IMR-90 (cell line): ENCODE measurements around the gene NXPH1. TPM values are rescaled to one million over a fixed set of nuclear protein-coding genes. Genes with fewer than 3 reads are reported as not detected.

Experiments
- ATAC-seq: fragments of 200-7000 bp; cut with Tn5 transposase; 2 replicates; pipeline ENCODE4 v1.9.1; 2020; ENCODE audit warnings: low read depth, mild to moderate bottlenecking, moderate library complexity
- BruUV-seq: library from RNA; stranded (reverse); fragments of 400-500 nt; replicated peaks from 2 replicates; lab custom pipeline; 2021; lab: Mats Ljungman, UMichigan
- CTCF ChIA-PET: fragments of 300-600 bp; formaldehyde crosslinking; extraction: SDS; loops from one replicate; lab custom pipeline; 2021; ENCODE audit warnings: antibody characterized with exemption; lab: Yijun Ruan, JAX
- POLR2A ChIA-PET: fragments of 300-600 bp; sonication (Branson Sonifier 250); formaldehyde crosslinking; loops from one replicate; lab custom pipeline; 2022; ENCODE audit warnings: antibody characterized with exemption; ENCODE audit not compliant: unreplicated experiment; lab: Charles Lee
- DNase-seq: peaks from one replicate; pipeline ENCODE4 v3.0.0; 2013
- H2AFZ ChIP-seq: replicated peaks from 2 replicates; pipeline ENCODE3; 2013; ENCODE audit warnings: low read length, mild to moderate bottlenecking; ENCODE audit not compliant: poor library complexity
- H2AK5ac ChIP-seq: 2 replicates; pipeline ENCODE4 v1.6.1; 2013; ENCODE audit warnings: low read depth, low read length, inconsistent platforms
- H2AK9ac ChIP-seq: replicated peaks from 2 replicates; pipeline ENCODE3; 2013; ENCODE audit warnings: mild to moderate bottlenecking, low read depth, low read length, moderate library complexity; ENCODE audit not compliant: poor library complexity
- H2BK120ac ChIP-seq: 2 replicates; pipeline ENCODE4 v1.6.1; 2013; ENCODE audit warnings: low read depth, low read length, inconsistent platforms
- H2BK15ac ChIP-seq: 3 replicates; pipeline ENCODE4 v1.6.1; 2013; ENCODE audit warnings: low read depth, low read length, inconsistent platforms
- H2BK20ac ChIP-seq: 2 replicates; pipeline ENCODE4 v1.6.1; 2013; ENCODE audit warnings: low read depth, mild to moderate bottlenecking, inconsistent platforms, low read length, moderate library complexity
- H2BK5ac ChIP-seq: 2 replicates; pipeline ENCODE4 v1.6.1; 2013; ENCODE audit warnings: mild to moderate bottlenecking, low read depth, low read length, inconsistent platforms; ENCODE audit not compliant: poor library complexity, severe bottlenecking
- H3K14ac ChIP-seq: replicated peaks from 2 replicates; pipeline ENCODE4 v1.6.1; 2013; ENCODE audit warnings: low read depth, low read length, inconsistent platforms
- H3K18ac ChIP-seq: 2 replicates; pipeline ENCODE4 v1.6.1; 2013; ENCODE audit warnings: low read depth, low read length, control low read depth
- H3K23ac ChIP-seq: 2 replicates; pipeline ENCODE4 v1.6.1; 2013; ENCODE audit warnings: low read depth, low read length, inconsistent platforms
- H3K27ac ChIP-seq: 2 replicates; pipeline ENCODE4 v1.5.1; 2013; ENCODE audit warnings: mild to moderate bottlenecking, control low read depth, low read length; ENCODE audit not compliant: insufficient read depth
- H3K27me3 ChIP-seq: 2 replicates; pipeline ENCODE4 v1.6.1; 2013; ENCODE audit warnings: low read length; ENCODE audit not compliant: control insufficient read depth, insufficient read depth
- H3K36me3 ChIP-seq: 2 replicates; pipeline ENCODE4 v1.6.1; 2013; ENCODE audit warnings: low read length, mixed read lengths; ENCODE audit not compliant: control insufficient read depth, insufficient read depth
- H3K4ac ChIP-seq: 2 replicates; pipeline ENCODE4 v1.6.1; 2013; ENCODE audit warnings: low read depth, low read length, inconsistent platforms
- H3K4me1 ChIP-seq: 2 replicates; pipeline ENCODE4 v1.6.1; 2013; ENCODE audit warnings: low read length, mixed read lengths; ENCODE audit not compliant: control insufficient read depth, insufficient read depth
- H3K4me2 ChIP-seq: 2 replicates; pipeline ENCODE4 v1.6.1; 2013; ENCODE audit warnings: low read depth, mild to moderate bottlenecking, control low read depth, low read length, moderate library complexity
- H3K4me3 ChIP-seq: 2 replicates; pipeline ENCODE4 v1.5.1; 2013; ENCODE audit warnings: low read depth, mild to moderate bottlenecking, control low read depth, low read length, moderate library complexity; ENCODE audit not compliant: insufficient read depth
- H3K56ac ChIP-seq: 2 replicates; pipeline ENCODE4 v1.6.1; 2013; ENCODE audit warnings: low read length, inconsistent platforms; ENCODE audit not compliant: insufficient read depth; ENCODE audit errors: extremely low read depth
- H3K79me1 ChIP-seq, 2 experiments: 2 replicates each; pipeline ENCODE4 v1.6.1; 2013; ENCODE audit warnings: low read length in 2 of 2, inconsistent platforms in 1 of 2, low read depth in 1 of 2
- H3K9ac ChIP-seq: 2 replicates; pipeline ENCODE4 v1.6.1; 2013; ENCODE audit warnings: low read depth, low read length, control low read depth
- H3K9me1 ChIP-seq: 2 replicates; pipeline ENCODE4 v1.6.1; 2013; ENCODE audit warnings: low read length, inconsistent platforms; ENCODE audit not compliant: insufficient read depth
- H3K9me3 ChIP-seq: 2 replicates; pipeline ENCODE4 v1.6.1; 2013; ENCODE audit warnings: low read length; ENCODE audit not compliant: control insufficient read depth, insufficient read depth
- H4K20me1 ChIP-seq: 2 replicates; pipeline ENCODE4 v1.6.1; 2013; ENCODE audit warnings: low read length, inconsistent platforms; ENCODE audit not compliant: insufficient read depth
- H4K5ac ChIP-seq: 2 replicates; pipeline ENCODE4 v1.6.1; 2013; ENCODE audit warnings: mild to moderate bottlenecking, low read depth, low read length, control low read depth
- H4K8ac ChIP-seq, 2 experiments: 2 replicates each; pipeline ENCODE4 v1.6.1; 2013; ENCODE audit warnings: low read depth in 2 of 2, low read length in 2 of 2, control low read depth in 1 of 2, inconsistent platforms in 1 of 2
- H4K91ac ChIP-seq: 2 replicates; pipeline ENCODE4 v1.6.1; 2013; ENCODE audit warnings: low read depth, low read length, inconsistent platforms; ENCODE audit not compliant: insufficient read depth
- NFE2L2 ChIP-seq: fragments of 150-350 bp; IDR thresholded peaks from 2 replicates; pipeline ENCODE4 v1.6.1; 2016; ENCODE audit warnings: low read depth, mild to moderate bottlenecking, low read length
- RAD21 ChIP-seq: IDR thresholded peaks from 2 replicates; pipeline ENCODE4 v1.6.1; 2012; ENCODE audit warnings: low read length, improper control_type of control experiment
- WGBS, 2 experiments: methylation state at CpG; one replicate each; pipeline versions ENCODE4 v1.1.5 to v1.1.7; 2013; ENCODE audit warnings: missing lambda C conversion rate in 2 of 2; ENCODE audit not compliant: insufficient read length in 1 of 2; ENCODE audit errors: extremely low coverage in 2 of 2; 5-methylcytosine and 5-hydroxymethylcytosine counted together
- dilution Hi-C: fragments of 300-500 bp; cut with HindIII; formaldehyde crosslinking; loops from one replicate; pipeline ENCODE4 v1.14.3; 2018; ENCODE audit warnings: low sequenced_read_pairs; ENCODE audit not compliant: unreplicated experiment
- in situ Hi-C: fragments of 300-500 bp; cut with MboI; formaldehyde crosslinking; loops from 3 replicates; pipeline ENCODE4 v1.14.3; 2019; ENCODE audit warnings: low sequenced_read_pairs, inconsistent platforms, mixed read lengths
- intact Hi-C: fragments of 100-400 bp; cut with micrococcal nuclease; formaldehyde crosslinking; loops from 2 replicates; pipeline ENCODE4 v1.10.0; 2022
- polyA plus RNA-seq, 3 experiments: library from polyadenylated mRNA; depleted of rRNA; stranded (reverse); fragments of >200 nt; gene quantifications; 2 replicates each; pipeline ENCODE4 v1.2.3, GENCODE V29; 2012; ENCODE audit warnings: low replicate concordance in 1 of 3
- total RNA-seq: library from RNA; depleted of rRNA; stranded (reverse); fragments of >200 nt; gene quantifications from 2 replicates; pipeline ENCODE4 v1.2.3, GENCODE V29; 2012

NXPH1 gene
- total and polyA plus RNA-seq, 2 of the 4 experiments (the other 2 are of a cell fraction): not detected

DNA sequence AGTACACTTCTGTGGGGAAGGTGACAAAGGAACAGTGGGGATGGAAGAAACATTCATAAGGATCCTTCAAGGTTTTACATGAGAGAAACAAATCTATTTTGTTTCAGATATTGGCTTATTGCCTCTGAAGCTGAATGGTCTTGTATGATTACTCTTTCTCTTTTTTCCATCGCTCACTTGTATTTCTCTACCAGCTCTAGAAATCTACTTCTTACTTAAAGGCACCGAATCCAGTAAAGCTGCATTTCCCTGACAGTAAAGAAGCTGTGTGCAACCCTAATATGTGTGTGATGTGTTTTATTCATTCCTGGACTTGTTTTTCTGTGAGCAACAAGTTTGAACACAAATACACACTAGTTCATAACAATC lies 45.2 kb upstream of the NXPH1 start:
- Histone ChIP-seq H3K4ac (no peak overlapping the region), H4K5ac (no peak overlapping the region), H3K56ac (no peak overlapping the region), H4K91ac (no peak overlapping the region), H3K9me1 (no peaks in the 10 kb centered on the region), H3K27ac (no peak overlapping the region), H3K23ac (no peak overlapping the region), H2BK20ac (no peak overlapping the region), H4K8ac (no peak overlapping the region), H2BK120ac (no peak overlapping the region), H3K4me1 (no peaks in the 10 kb centered on the region), H3K4me2 (no peak overlapping the region), H2AFZ (no peak overlapping the region), H2AK5ac (no peak overlapping the region), H3K36me3 (no peaks in the 10 kb centered on the region), H4K20me1 (no peaks in the 10 kb centered on the region), H3K9me3 (peaks cover 10% of the 10 kb centered on the region), H3K79me1 (no peaks in the 10 kb centered on the region), H2BK5ac (no peak overlapping the region), H3K18ac (no peak overlapping the region), H3K14ac (no peak overlapping the region), H3K4me3 (no peak overlapping the region), H3K27me3 (no peaks in the 10 kb centered on the region), H2AK9ac (no peak overlapping the region), H3K9ac (no peak overlapping the region), H2BK15ac (no peak overlapping the region)
- ChIA-PET POLR2A (no interaction called here), CTCF (no interaction called here)
- TF ChIP-seq NFE2L2 (no peak), RAD21 (no peak)
- BruUV-seq: no TSS peak
- WGBS, 2 experiments: no CpG with 5 or more reads among the region's 2 CpGs
- DNase-seq: no peak
- dilution Hi-C loops (no loop called here), in situ Hi-C loops (no loop called here), intact Hi-C loops (no loop called here)
- no peak for ATAC-seq
